ENCODE measurements around the gene SLC9A5.

SLC9A5 gene

DNA sequence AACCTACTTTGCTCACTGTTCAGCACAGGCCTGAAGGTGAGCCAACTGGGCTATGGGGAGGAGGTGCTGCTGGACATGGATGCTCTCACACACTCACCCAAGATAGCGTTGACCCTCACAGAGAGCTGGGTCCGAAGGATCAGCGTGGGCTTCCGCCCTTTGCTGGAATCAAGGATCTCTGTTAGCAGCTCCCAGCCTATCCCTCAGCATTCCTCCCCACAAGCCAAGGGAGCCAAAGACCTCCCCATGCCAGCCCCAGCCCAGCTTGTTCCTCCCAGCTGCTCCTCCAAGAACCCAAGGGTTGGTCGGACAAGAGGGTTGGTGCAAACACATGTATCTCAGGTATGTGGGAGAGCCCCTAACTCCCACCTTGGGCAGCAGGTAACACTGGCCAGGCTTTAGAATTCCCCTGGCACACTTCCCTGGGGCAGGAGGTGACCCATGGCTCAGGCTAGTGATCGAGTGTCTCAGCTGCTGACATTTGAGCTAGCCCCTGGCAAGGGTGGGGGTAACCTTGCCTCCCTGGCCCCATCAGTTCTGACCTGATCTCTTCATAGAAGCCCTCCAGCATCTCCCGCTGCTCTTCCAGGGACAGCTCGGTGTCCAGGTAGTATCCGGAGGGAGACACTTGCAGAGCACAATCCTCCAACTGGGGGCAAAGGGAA, 9.8 kb upstream of the SLC9A5 start:
- Histone ChIP-seq H3K36me3 (ENCODE audit: insufficient read depth, low read length) (peaks cover 4% of the 10 kb centered on the region; the same call in 1 of the 2 replicates), H3K27ac (ENCODE audit: low read depth, low read length, poor library complexity, severe bottlenecking) (no peak overlapping the region), H3K9ac (ENCODE audit: low read length) (no peak overlapping the region), H3K4me2 (ENCODE audit: low read length) (no peak overlapping the region), H3K4me1 (ENCODE audit: insufficient read depth, low read length, severe bottlenecking) (no peaks in the 10 kb centered on the region), H3K9me2 (ENCODE audit: low read depth, low read length) (no peaks in the 10 kb centered on the region), H3K27me3 (ENCODE audit: insufficient read depth, low read length) (no peaks in the 10 kb centered on the region), H3K4me3 (ENCODE audit: low read depth, low read length, poor library complexity, severe bottlenecking) (no peak overlapping the region), H4K20me1 (ENCODE audit: insufficient read depth, low read length) (no peaks in the 10 kb centered on the region), H3F3A (ENCODE audit: insufficient read depth, low read length) (no peaks in the 10 kb centered on the region), H2AFZ (ENCODE audit: low read length) (no peak overlapping the region), H3K9me3 (ENCODE audit: low read length) (no peaks in the 10 kb centered on the region), H3K79me2 (ENCODE audit: insufficient read depth, low read length) (no peaks in the 10 kb centered on the region)
- TF ChIP-seq, protein P1, sequence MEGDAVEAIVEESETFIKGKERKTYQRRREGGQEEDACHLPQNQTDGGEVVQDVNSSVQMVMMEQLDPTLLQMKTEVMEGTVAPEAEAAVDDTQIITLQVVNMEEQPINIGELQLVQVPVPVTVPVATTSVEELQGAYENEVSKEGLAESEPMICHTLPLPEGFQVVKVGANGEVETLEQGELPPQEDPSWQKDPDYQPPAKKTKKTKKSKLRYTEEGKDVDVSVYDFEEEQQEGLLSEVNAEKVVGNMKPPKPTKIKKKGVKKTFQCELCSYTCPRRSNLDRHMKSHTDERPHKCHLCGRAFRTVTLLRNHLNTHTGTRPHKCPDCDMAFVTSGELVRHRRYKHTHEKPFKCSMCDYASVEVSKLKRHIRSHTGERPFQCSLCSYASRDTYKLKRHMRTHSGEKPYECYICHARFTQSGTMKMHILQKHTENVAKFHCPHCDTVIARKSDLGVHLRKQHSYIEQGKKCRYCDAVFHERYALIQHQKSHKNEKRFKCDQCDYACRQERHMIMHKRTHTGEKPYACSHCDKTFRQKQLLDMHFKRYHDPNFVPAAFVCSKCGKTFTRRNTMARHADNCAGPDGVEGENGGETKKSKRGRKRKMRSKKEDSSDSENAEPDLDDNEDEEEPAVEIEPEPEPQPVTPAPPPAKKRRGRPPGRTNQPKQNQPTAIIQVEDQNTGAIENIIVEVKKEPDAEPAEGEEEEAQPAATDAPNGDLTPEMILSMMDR (IDR thresholded peaks at IDR 0.05; ENCODE audit: low read length): no peak

DNA sequence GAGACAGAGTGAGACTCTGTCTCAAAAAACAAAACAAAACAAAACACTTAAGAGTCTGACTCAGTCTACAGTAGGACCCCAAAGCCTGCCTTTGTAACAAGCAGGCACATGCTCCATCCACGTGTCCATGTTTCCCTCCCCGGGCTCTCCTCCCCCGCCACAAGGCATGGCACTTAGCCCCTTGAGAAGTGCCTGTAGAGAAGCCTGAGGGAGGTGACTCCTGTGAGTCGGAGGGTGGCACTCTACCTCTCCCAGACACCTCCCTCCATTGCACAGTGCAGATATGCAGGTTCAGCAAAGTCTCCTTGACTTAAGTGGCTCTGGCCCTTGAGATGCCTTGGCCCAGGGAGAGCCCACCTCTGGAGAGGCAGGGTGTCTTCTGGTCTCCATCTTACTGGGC, 8.3 kb upstream of the SLC9A5 start:
- Histone ChIP-seq H3K9ac (ENCODE audit: low read length) (no peak overlapping the region), H3K36me3 (ENCODE audit: insufficient read depth, low read length) (peaks cover 4% of the 10 kb centered on the region; the same call in 1 of the 2 replicates), H4K20me1 (ENCODE audit: insufficient read depth, low read length) (no peaks in the 10 kb centered on the region), H3K27ac (ENCODE audit: low read depth, low read length, poor library complexity, severe bottlenecking) (no peak overlapping the region), H3K4me1 (ENCODE audit: insufficient read depth, low read length, severe bottlenecking) (peaks cover 11% of the 10 kb centered on the region), H3K27me3 (ENCODE audit: insufficient read depth, low read length) (no peaks in the 10 kb centered on the region), H3K4me2 (ENCODE audit: low read length) (no peak overlapping the region), H3K9me2 (ENCODE audit: low read depth, low read length) (no peaks in the 10 kb centered on the region), H2AFZ (ENCODE audit: low read length) (no peak overlapping the region), H3K9me3 (ENCODE audit: low read length) (no peaks in the 10 kb centered on the region), H3K79me2 (ENCODE audit: insufficient read depth, low read length) (no peaks in the 10 kb centered on the region), H3F3A (ENCODE audit: insufficient read depth, low read length) (no peaks in the 10 kb centered on the region), H3K4me3 (ENCODE audit: low read depth, low read length, poor library complexity, severe bottlenecking) (no peak overlapping the region)
- no peak for TF ChIP-seq EZH2 (IDR thresholded peaks at IDR 0.05; ENCODE audit: borderline replicate concordance, low read length)
- TF ChIP-seq, protein P1 (IDR thresholded peaks at IDR 0.05; ENCODE audit: low read length): no peak

DNA sequence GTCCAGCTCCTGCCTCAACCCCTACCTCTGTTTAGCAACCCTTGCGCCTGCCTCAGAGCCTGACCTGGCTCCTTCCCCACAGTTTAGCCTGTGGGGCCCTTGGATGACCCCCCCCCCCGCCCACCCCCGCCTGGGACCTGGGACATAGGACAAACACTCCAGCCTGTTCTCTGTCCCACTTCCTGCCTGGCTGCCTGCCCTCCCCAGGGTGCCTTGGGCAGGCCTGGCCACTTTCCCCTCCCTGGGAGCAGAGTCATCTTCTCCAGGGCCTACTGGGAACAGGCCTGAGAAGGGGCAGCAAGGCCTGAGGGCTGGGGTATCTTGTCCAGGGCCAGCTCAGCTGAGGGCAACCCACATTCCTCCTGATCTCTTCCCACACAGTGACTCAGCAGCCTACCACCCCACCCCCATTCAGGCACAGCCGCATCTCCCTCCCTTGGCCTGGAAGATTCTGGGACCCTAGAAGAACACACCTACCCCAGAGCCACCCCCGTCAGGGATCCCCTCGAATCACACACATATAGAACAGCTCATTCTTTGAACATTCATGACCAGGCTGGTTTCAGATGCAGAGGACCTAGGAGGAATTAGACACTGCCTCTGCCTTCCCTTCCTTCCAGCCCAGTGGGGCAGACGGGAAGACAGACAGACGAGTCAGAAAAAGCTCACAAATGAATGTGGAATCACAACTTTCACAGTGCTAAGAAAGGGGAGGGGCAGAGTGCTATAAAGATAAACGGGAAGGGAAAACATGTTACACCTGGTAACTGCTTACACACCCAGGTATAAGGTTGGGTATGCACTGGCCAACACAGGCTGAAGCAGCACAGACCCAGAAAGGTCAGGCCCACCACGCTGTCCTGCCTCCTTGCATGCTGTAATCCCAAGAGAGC, 7.5 kb upstream of the SLC9A5 start:
- Histone ChIP-seq H3K27me3 (ENCODE audit: insufficient read depth, low read length) (no peaks in the 10 kb centered on the region), H3K4me1 (ENCODE audit: insufficient read depth, low read length, severe bottlenecking) (peaks cover 17% of the 10 kb centered on the region), H3K9me2 (ENCODE audit: low read depth, low read length) (no peaks in the 10 kb centered on the region), H3K9me3 (ENCODE audit: low read length) (no peaks in the 10 kb centered on the region), H2AFZ (ENCODE audit: low read length) (no peak overlapping the region), H4K20me1 (ENCODE audit: insufficient read depth, low read length) (no peaks in the 10 kb centered on the region), H3K36me3 (ENCODE audit: insufficient read depth, low read length) (peaks cover 2% of the 10 kb centered on the region; the same call in 1 of the 2 replicates), H3F3A (ENCODE audit: insufficient read depth, low read length) (no peaks in the 10 kb centered on the region), H3K4me3 (ENCODE audit: low read depth, low read length, poor library complexity, severe bottlenecking) (no peak overlapping the region), H3K4me2 (ENCODE audit: low read length) (no peak overlapping the region), H3K9ac (ENCODE audit: low read length) (no peak overlapping the region), H3K27ac (ENCODE audit: low read depth, low read length, poor library complexity, severe bottlenecking) (no peak overlapping the region), H3K79me2 (ENCODE audit: insufficient read depth, low read length) (no peaks in the 10 kb centered on the region)
- TF ChIP-seq, protein P1 (IDR thresholded peaks at IDR 0.05; ENCODE audit: low read length): no peak
- TF ChIP-seq EZH2 (IDR thresholded peaks at IDR 0.05; ENCODE audit: borderline replicate concordance, low read length): no peak
